Erythroblast (primary cell): ENCODE measurements around the gene TNNI3K.

ENCODE experiments used
- GATA1 ChIP-seq: IDR thresholded peaks from 2 replicates; pipeline ENCODE4 v1.6.1; 2011; ENCODE audit warnings: low read depth, mild to moderate bottlenecking, control low read depth, low read length, moderate library complexity
- POLR2A ChIP-seq: IDR thresholded peaks from 2 replicates; pipeline ENCODE4 v1.6.1; 2011; ENCODE audit warnings: mild to moderate bottlenecking, low read length

DNA sequence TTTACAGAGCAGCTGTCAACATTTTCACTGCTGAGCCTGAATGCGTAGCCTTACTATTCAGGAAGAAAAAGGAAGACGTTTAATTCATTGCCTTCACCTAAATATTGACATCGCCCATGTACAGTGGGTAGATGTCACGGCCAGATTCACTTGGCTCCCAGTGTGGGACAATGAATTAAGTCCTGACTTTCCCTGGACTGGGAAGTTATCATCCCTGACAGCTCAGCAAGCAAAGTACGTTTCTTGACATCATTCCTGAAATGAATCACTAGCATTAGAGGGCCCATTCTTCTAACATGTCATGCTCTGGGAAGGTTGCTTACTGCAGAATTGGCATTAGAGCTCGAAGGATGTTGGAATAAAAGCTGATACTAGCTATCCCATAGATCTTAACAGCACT lies 239.4 kb downstream of the TNNI3K start:
- TF ChIP-seq POLR2A (no peak), GATA1 (no peak)
